Forelimb muscle (tissue), 1 donor: ENCODE results near the gene ZNF625. TPM values are rescaled to one million over a fixed set of nuclear protein-coding genes. Genes with fewer than 3 reads are reported as not detected.
A peak's percentile ranks its signal among the peaks of the same experiment; 100 is the strongest.

Source experiments
- DNase-seq: peaks from one replicate; pipeline ENCODE4 v3.0.0-alpha.2; 2013; ENCODE audit warnings: low read depth
- polyA plus RNA-seq: library from polyadenylated mRNA; unstranded; fragments of 120-200 nt; gene quantifications from one replicate; pipeline ENCODE4 v1.2.1, GENCODE V29; 2013; ENCODE audit not compliant: insufficient read length

Gene ZNF625
- 4.2 TPM for polyA plus RNA-seq

GRCh38 chr19:12156223-12157058, at the start of gene ZNF625:
TSS of gene ZNF625 (minus strand) at chr19:12156734. CDS start at chr19:12156558, 176 bp downstream.
- peak; percentile 49 for DNase-seq

DNA sequence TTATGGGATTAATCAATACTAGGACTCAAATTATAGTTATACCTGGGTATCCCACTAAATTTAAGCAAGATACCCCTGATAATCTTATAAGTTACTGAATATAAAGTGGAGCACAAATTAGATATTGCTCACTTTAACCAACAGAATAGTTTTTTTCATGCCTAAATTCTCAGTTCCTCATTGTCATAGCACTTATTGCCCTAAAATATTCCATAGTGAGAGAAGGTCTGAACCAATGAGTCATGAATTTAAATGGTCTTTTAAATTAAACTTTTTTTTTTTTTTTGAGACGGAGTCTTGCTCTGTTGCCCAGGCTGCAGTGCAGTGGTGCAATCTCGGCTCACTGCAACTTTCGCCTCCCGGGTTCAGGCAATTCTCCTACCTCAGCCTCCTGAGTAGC, 48.8 kb upstream of the ZNF625 start:
- no peak for DNase-seq

DNA sequence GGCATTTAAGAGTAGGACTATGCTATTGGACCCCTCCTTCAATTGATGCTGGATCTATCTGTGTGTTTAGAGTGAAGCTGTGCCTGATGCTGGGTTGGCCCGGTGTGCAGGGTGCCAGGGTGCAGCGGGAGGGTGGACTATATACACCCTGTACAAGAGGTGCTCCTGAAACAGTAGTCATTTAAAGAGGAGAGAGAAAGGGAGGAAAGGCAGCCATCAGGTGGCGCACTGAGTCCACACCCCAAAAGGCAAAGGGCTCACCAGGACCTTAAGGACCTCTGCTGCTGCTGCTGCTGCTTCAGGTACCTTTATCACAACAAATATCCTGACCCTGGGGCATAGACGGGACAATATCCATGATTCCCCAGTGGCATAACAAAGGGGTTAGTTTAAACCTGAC, 45.7 kb upstream of the ZNF625 start:
- no peak for DNase-seq

- no peak for DNase-seq
Observed at GRCh38 chr19:12199757-12200419, 43.4 kb upstream of the ZNF625 start.

DNA sequence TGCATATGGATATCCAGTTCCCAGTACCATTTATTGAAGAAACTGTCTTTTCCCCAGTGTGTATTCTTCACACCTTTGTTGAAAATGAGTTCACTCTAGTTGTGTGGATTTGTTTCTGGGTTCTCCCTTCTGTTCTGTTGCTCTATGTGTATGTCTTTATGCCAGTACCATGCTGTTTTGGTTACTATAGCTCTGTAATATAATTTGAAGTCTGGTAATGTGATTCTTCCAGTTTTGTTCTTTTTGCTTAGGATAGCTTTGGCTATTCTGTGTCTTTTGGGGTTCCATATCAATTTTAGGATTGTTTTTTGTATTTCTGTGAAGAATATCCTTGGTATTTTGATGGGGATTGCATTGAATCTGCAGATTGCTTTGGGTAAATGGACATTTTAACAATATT, 41.6 kb upstream of the ZNF625 start:
- DNase-seq: no peak

DNA sequence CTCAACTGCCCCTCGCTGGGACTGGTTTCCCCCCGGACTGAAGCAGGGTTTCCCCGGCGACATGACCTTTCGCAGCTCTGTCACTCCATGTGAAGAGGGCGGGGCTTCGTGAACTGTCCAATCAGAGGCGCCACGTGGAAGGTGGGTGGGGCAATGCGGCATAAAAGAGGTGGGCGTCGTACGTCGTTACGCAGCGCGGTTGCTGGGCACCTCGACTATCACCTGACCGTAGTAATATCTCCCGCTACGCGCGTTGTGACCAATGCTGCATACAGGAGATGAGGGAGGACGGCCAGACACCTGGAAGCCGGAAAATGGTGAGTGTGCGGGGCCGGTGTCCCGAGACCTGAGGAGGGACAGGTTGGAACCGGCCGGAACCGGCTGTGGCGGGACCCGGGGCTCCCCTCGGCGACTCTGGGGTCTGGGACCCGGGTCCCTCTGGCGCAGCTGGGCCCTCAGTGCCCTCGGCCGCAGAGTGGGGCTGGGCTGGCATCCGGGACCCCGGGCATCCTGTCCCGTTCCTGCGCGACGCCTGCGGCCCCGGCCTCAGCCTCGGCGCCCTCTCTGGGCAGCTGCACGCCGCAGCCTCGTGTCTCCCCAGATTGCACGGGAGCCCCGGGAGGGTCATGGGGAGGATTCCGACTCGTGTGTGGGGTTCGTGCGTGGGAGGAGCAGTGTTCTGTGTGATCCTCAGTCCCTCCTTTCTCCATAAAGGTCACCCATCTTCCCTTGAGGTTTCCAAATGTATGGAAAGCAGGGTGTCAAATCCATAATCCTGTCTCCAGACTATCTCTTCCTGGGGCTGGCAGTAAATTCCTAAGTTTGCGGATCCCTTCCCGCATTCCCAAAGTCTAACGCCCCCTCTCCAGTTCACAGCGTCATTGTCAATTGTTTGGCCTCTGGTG, 38.5 kb upstream of the ZNF625 start:
- peak; percentile 43 for DNase-seq

- DNase-seq: no peak
Observed at GRCh38 chr19:12187625-12188024, 31.1 kb upstream of the ZNF625 start.

- DNase-seq: no peak
Observed at GRCh38 chr19:12180377-12180776, 23.8 kb upstream of the ZNF625 start.

- no peak for DNase-seq
Observed at GRCh38 chr19:12166626-12167025, 10.1 kb upstream of the ZNF625 start.

DNA sequence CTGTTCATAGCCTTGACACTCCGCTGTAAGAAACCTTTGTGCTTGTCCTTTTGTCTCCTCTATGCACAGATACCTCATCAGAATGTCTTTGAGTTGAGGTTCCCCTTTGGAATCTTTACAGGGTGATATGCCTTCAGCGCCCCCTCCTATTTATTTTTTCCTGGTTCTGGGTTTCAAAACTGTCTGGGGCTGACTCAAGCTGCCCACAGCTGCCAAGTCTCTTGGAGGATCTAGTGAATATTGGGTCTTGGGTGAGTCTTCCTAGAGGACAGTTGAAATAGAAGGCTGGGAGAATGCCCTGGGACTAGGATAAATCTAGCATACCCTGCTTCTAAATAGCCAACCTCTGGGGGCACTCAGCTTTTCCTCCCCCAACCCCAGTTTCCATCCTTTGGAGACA, 7.3 kb upstream of the ZNF625 start:
- no peak for DNase-seq

DNA sequence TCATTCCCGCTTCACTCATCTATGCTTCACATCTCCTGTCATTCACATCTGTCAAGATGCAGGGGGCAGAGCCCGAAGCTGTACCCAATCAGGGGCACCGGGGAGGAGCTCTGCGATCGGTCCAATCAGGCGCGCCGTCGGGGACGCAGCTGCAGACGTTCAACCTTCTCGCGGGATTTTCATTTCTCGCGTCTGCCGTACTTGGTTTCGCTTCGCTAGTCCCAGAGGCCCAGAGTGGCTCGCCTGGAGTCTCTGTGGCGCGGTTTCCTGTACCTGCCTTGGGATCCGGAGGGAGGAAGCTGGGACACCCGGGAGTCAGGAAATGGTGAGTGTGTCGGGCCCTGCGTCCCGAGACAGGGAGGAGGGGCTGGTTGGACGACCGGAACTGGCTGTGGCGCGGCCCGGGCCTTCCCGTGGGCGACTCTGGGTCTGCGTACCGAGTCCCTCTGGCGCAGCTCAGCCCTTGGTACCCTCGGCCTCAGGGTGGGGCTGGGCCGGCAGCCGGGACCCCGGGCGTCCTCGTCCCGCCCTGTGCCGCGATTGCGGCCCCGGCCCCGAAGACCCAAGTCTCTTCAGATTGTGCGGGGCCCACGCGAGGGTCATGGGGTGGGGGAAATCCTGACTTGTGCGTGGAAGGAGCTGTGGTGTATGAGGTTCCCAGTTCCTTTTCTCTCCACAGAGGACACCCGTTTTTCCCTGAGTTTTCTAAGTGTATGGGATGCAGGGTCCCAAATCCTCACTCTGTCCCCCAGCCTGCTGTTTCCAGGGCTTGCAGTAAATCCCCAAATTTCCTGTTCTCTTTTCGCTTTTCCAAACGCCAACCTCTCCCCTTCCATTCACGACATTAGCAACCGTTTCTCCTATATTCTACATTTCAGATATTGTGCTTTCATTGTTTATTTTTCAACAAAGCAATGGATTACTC, 6.6 kb upstream of the ZNF625 start, which contains the start of gene ZNF136:
Gene ZNF136 (plus strand): TSS at position 215 of the 925 bp plus-strand sequence. CDS start 108 bp downstream, at position 323.
- peak; percentile 92 for DNase-seq

DNA sequence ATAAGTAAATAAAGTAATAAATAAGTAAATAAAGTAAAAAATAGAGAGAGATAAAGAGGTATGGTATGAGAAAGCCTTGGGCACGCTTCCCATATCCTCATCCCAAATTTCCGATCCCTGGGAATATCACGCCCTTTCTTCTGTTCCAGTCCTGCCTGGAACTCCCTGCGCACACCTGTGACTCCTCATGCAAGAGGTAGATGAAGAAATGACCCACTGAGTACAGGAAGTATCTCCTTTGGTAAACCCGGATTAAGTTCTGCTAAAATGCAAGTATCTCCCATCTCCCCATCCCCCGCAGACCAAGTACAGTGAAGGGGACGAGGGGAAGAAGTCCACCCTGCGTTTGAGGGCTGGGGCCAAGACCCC, 6.0 kb upstream of the ZNF625 start:
- no peak for DNase-seq

DNA sequence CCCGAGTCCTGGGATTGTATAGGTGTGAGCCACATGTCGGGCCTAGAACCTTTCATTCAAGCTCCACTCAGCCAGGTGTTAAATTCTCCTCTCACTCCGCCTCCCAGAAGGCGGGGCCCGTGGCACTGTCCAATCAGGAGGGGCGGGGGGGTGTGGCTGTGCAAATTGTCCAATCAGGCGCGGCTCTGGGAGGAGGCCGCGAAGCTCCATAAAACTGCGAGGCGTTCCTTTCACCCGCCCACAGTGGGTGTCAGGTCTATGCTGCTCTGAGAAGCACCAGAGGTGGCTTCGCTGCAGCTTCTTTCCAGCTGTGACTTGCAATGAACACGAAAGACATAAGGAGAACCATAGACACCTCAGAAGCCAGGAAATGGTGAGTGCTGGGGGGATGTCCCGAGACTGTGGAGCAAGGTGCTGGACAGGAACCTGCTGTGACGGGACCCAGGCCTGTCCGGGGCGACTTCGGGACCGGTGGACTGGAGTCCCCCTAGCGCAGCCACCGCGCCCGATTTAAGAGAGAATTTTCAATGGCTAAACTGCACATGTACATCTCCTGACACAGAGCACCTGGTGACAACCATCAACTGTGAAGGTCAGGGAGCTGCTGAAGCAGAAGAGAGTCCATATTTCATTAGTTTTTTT, 3.4 kb upstream of the ZNF625 start:
- no peak for DNase-seq

DNA sequence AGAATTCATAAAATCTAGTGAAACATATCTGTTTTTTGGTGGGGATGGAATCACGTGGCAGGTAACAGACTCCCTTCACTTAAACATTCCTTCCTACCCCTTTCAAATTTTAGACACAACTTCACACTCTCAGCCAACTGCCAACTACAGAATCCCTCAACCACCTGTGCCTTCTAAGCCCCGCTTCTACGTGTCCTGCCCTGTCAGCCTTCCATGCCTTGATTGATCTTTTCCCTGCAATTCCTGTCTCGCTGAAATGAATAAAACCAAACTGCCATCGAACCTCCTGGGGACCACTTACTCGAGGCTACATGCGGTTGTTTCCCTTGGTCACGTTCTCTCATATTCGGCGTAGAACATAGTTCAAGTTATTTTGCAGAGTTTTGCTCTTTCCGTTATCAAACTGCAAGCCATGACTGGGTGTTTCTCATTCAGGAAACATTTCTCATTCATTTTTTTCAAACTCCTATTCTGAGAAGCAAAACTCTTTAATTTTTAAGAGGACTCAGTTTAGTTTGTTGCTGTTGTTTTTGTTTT, 1.1 kb downstream of the ZNF625 start:
- DNase-seq: no peak

DNA sequence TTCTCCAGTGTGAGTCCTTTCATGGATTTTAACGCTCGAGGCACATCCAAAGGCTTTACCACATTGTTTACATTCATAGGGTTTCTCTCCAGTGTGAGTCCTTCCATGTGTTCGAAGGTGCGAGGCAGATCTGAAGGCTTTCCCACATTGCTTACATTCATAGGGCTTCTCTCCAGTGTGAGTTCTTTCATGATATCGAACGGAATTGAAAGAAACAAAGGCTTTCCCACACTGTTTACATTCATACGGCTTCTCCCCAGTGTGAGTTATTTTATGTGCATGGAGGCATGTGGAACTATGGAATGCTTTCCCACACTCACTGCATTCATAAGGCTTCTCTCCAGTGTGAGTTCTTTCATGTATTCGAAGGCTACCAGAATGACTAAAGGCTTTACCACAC, 11.2 kb downstream of the ZNF625 start:
- DNase-seq: no peak

- no peak for DNase-seq
Observed at GRCh38 chr19:12141405-12141736, 15.2 kb downstream of the ZNF625 start.

DNA sequence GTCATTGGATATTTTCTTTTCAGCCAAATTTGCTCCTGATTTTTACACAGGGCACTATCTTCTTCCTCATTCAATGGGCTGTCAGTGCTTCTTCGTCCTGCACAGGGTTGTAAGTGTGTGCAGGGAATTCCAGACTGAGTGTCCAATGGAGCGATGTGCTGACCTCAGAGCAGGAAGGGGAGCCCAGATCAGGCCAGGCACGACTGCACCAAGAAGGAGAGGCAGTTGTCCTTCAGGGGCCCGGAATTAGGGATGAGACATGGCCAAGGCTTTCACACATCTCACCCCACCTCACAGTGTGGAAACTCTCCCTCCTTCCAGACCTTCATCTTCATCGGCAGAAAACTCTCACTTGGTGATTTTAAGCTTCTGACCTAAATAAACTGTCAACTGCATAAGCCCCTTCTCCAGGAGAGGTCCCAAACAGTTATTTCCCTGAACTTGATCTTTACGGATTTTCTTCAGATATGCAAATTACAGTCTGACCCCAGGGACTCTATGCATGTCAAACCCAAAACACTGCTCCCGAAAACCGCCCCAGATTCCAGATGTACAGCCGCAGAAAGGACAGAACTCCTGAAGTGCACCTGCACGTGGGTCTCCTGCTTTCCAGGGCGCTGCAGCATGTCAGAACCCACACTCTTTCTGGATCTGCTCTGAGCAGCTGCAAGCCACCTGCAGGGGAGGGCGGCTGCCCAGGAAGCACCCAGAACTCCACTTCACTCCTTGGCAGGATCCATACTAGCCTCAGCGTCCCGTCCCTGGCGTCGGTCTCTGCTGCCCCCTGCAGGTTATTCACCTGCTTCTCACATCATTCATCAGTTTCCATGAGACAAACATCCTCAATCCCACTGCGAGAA, 15.8 kb downstream of the ZNF625 start:
- peak; percentile 62 for DNase-seq

- DNase-seq: peak; percentile 88
Observed at GRCh38 chr19:12139885-12140544, 16.5 kb downstream of the ZNF625 start, which contains the start of gene ZNF20. TSS of gene ZNF20 (minus strand) at chr19:12140350. CDS start at chr19:12140182, 168 bp downstream.

GRCh38 chr19:12139269-12139668, 17.3 kb downstream of the ZNF625 start:
- no peak for DNase-seq
